GM23248 (cell line): ENCODE measurements around the gene KATNAL1.

Experiments used
- EZH2 ChIP-seq: fragments of 200-600 bp; sonication (generic); IDR thresholded peaks from 2 replicates; pipeline ENCODE4 v1.6.1; 2018; ENCODE audit warnings: antibody characterized with exemption, mild to moderate bottlenecking; ENCODE audit not compliant: insufficient read depth, poor library complexity, severe bottlenecking
- EZH2phosphoT487 ChIP-seq: fragments of 200-600 bp; sonication (generic); IDR thresholded peaks from 2 replicates; pipeline ENCODE4 v1.6.1; 2018; ENCODE audit warnings: antibody characterized with exemption, moderate library complexity, mild to moderate bottlenecking, low read depth; ENCODE audit not compliant: insufficient read depth

DNA sequence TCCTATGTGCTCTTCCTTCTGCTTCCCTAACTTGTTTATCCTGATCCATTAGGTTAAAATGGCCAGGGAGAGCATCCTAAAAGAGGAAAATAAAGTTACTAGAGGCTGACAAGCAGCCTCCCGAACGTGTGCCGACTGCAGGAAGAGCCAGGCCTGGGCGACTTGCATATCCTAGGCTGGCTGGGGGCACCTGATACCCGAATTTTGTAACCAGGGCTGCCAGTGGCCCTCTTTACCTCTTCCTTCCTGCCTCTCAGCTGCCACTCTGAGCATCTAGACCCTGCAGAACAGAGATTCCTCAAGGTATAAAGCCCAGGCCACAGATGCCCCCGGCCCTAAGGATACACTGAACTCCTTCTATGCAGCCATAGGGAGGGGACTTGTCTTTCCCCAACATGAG, 48.5 kb upstream of the KATNAL1 start:
- TF ChIP-seq EZH2 (no peak), EZH2phosphoT487 (no peak)
